NCI-H2196 (cell line): ENCODE measurements around the gene MN1.

Experiments used
- DNase-seq: peaks from one replicate; lab custom pipeline; 2025; ENCODE audit not compliant: unreplicated experiment; lab: John Stamatoyannopoulos, UW

MN1 gene

GRCh38 chr22:27719036-27719347 is 82.6 kb downstream of the MN1 start:
- DNase-seq: no peak

GRCh38 chr22:27718186-27719035 is 83.1 kb downstream of the MN1 start:
- no peak for DNase-seq

DNA sequence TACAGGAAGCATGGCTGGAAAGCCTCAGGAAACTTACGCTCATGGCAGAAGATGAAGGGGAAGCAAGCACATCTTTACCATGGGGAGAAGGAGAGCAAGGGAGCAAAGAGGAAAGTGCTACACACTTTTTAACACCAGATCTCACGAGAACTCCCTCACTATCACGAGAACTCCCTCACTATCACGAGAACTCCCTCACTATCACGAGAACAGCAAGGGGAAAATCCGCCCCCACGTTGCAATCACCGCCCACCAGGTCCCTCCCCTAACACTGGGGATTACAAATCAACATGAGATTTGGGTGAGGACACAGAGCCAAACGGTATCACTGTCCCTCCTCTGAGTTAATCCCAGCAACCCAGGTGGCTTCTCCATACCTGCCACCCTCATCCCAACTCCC is 84.5 kb downstream of the MN1 start:
- DNase-seq: no peak

DNA sequence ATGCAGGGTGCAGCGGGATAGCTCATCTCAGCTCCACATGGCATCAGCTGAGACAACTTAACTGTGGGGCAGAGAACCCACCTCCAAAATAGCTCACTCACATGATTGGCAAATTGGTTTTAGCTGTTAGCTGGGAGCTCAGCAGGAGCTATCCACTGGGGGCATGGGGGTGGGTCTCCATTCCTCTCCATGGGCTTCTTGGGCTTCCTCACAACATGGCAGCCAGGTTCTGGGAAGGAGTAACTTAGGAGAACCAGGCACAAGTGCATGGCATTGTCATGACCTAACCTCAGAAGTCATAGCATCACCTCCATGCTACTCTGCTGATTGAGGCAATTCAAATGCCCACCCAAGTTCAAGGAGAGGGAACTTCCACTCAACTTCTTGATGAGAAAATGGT is 85.5 kb downstream of the MN1 start:
- no peak for DNase-seq

- DNase-seq: no peak
Observed at GRCh38 chr22:27715106-27715505, 86.5 kb downstream of the MN1 start.

- DNase-seq: no peak
Observed at GRCh38 chr22:27714068-27714467, 87.5 kb downstream of the MN1 start.

DNA sequence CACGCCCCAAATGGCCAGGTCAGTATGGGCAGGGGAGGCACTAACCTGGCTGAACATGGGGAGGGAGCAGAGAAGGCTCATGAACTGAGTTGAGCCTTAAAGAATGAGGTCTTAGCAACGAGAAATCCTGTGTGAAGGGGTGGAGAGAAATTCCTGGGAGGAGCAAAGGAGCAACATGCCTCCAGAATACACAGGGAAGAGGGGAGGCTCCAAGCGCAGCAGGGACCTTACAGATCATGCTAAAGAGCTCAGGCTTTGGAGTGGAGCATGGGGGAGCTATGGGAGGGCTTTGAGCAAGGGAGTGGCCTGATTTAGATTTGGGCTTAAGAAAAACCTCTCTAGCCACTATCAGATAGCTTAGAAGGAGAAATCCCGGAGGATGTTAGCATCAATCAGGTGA is 88.1 kb downstream of the MN1 start:
- no peak for DNase-seq

- DNase-seq: no peak
Observed at GRCh38 chr22:27711756-27712155, 89.8 kb downstream of the MN1 start.

DNA sequence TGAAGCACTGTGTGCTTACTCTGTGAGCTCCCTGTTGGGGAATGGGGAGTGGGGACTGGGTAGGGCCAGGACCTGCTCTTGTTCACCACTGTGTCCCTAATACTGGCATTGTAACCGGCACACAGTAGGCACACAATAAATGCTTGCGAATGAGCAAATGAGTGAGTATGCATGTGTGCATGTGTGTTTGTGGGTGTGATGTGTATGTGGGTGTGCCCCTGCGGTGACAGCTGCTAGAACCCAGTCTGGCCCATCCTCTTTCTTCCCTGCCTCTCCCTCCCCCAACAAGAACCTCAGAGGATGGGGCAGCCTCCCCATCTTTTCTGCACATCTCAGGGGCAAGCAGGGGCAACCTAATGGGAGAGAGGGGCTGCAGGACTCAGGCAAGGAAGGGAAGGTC is 90.5 kb downstream of the MN1 start:
- DNase-seq: no peak

GRCh38 chr22:27709919-27710675 is 91.5 kb downstream of the MN1 start:
- DNase-seq: no peak

DNA sequence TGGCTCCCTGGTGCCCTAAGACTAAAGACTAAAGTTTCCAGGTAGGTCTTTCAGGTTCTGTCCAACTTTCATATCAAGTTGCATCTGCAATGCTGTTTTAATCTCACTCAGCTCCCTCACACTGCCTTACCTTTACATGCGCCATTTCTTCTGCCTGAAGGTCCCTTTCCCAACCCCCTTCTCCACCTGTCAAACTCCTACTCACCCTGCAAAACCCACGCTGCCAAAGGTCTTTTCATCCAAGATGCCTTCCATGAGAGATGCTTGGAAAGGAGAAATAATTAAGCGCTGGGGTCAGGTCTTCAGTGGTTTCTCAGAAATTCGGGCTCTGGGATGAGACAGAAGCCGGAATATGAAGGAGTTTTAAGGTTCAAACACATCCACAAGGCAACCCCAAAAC is 95.1 kb downstream of the MN1 start:
- no peak for DNase-seq

DNA sequence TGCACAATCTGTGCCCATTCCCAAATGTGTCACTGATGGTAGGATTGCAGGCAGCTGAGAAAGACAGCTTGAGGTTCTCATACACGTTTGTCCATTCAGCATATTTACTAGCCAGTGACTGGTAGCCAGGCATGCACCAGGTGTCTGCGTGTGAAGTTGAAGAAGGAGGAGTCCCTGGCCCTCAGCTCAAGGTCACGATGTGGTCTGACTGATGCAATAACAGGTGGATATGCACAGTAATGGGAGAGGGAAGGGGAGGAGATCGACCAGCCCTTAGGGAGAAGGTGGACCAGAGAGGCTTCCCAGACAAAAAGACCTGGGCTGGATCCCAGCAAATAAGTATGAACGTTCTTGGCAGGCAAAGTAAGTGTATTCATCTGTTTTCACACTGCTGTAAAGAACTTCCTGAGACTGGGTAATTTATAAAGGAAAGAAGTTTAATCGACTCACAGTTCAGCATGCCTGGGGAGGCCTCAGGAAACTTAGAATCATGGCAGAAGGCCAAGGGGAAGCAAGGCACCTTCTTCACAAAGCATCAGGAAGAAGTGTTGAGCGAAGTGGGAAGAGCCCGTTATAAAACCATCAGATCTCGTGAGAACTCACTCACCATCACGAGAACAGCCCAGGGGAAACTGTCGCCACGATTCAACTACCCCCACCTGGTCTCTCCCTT is 96.0 kb downstream of the MN1 start:
- peak; percentile 23 for DNase-seq

DNA sequence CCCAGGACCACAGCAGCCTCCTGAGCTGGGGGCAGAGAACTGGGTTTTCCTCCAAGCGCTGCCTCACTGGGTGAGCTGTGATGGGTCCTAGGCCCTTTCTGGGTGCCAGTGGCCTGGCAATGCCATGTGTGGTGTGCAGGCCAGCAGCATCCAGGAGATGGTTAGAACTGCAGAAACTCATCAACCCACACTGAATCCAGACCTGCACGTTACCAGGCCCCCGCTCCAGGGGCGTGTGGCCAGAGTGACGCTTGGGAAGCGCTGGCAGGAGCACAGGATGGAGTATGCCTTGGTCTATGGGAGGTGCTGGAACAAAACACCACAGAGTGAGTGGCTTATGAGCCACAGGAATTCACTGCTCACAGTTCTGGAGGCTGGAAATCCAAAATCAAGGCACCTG is 97.0 kb downstream of the MN1 start:
- no peak for DNase-seq

DNA sequence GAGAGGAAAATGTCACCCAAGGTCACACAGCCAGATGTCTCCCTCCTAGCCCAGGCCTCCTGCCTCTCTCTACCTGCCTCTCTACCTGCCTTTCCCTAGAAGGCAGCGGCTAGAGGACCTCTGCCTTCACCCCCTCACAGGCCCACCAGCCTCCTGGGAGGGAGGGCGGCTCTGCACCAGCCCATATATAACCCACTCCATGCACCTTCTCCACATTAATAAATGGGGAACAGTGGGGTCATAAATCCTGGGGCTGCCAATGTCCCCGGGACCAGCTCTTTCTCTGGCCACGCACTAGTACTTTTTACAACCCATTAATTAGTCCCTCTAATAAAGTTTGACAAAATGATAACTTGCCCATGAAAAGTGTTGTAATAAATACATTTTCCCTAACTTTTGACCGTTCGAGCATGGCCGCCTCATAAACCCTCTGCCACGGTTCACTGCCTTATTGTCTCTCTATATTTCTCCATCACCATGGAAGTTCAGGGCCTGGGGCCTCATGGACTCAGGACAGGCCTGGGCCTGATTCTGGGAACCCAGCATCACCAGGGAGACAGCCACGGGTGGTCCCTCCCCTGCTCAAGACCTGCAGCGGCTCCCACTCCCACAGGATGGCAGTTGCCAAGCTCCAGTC is 102.1 kb downstream of the MN1 start:
- no peak for DNase-seq

DNA sequence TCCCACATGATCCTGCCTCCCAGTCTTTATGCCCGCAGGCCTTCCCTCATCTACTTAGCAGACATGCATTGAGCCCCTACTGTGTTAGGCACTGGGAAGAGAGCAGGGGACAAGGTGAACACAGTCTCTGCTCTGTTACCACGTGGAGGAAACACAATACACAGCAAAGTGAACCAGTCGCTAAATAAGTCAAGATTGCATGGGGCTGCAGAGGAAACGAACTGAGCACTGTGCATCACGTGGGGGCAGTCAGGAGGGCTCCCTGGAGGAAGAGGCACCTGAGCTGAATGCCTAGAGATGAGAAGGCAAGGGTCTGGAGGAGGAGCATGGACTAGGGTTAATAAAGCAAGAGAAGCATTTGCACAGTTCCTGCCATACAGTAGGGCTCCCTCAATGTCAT is 102.7 kb downstream of the MN1 start:
- DNase-seq: no peak
